T-cell (primary cell): ENCODE results near the gene DKC1. TPM values are rescaled to one million over a fixed set of nuclear protein-coding genes. Genes with fewer than 3 reads are reported as not detected.
"Not testable (repeated sequence)": the region's sequence is repeated elsewhere in the genome, so short reads cannot be mapped to it uniquely, and the experiment has no call there.

Source experiments
- ATAC-seq, 4 experiments: fragments of 200-7000 bp in 3 of 4; fragments of 150-1000 bp in 1 of 4; cut with Tn5 transposase; replicated peaks in 1 of 4; 1 replicate in 3 of 4; 2 replicates in 1 of 4; pipeline ENCODE4 v1.10.0; 2021; ENCODE audit warnings: moderate library complexity in 3 of 4, mild to moderate bottlenecking in 2 of 4, moderate number of reproducible peaks in 1 of 4
- CTCF ChIA-PET, 2 donors: fragments of 300-600 bp; sonication (Branson Sonifier 250); formaldehyde crosslinking; loops; one replicate each; lab custom pipeline; 2022; ENCODE audit warnings: antibody characterized with exemption in 2 of 2; lab: Charles Lee
- POLR2A ChIA-PET, 2 donors: fragments of 300-600 bp; sonication (Branson Sonifier 250); formaldehyde crosslinking; loops; one replicate each; lab custom pipeline; 2022; ENCODE audit warnings: antibody characterized with exemption in 2 of 2; lab: Charles Lee
- DNase-seq, 35 experiments: peaks; one replicate each; pipeline versions ENCODE4 v3.0.0 to v3.0.0-alpha.2; 2013 to 2023
- H3K27ac ChIP-seq: one replicate; pipeline ENCODE4 v1.5.1; 2013; ENCODE audit warnings: low read length
- H3K27me3 ChIP-seq, 2 experiments: replicated peaks in 1 of 2; 1 replicate in 1 of 2; 2 replicates in 1 of 2; pipeline versions ENCODE4 v1.6.1 to v1.7.0; 2013; ENCODE audit warnings: low read length in 1 of 2, mixed read lengths in 1 of 2; ENCODE audit not compliant: control insufficient read depth in 2 of 2, insufficient read depth in 2 of 2; ENCODE audit errors: extremely low read depth in 1 of 2
- H3K36me3 ChIP-seq, 2 donors: 1 replicate in 1 of 2; 2 replicates in 1 of 2; pipeline versions ENCODE4 v1.6.1 to v1.7.0; 2013; ENCODE audit warnings: low read length in 1 of 2; ENCODE audit not compliant: control insufficient read depth in 2 of 2, insufficient read depth in 1 of 2; ENCODE audit errors: extremely low read depth in 1 of 2
- H3K4me1 ChIP-seq, 2 experiments: 1 replicate in 1 of 2; 2 replicates in 1 of 2; pipeline versions ENCODE4 v1.6.1 to v1.7.0; 2013; ENCODE audit warnings: low read length in 2 of 2, mixed read lengths in 1 of 2; ENCODE audit not compliant: insufficient read depth in 2 of 2, control insufficient read depth in 1 of 2; ENCODE audit errors: extremely low read depth in 1 of 2
- H3K4me3 ChIP-seq, 2 donors: 1 replicate in 1 of 2; 2 replicates in 1 of 2; pipeline versions ENCODE4 v1.5.1 to v1.7.0; 2013; ENCODE audit warnings: mild to moderate bottlenecking in 2 of 2, low read length in 1 of 2, moderate library complexity in 1 of 2; ENCODE audit not compliant: control insufficient read depth in 1 of 2; ENCODE audit errors: extremely low read depth in 1 of 2
- H3K9me3 ChIP-seq: 2 replicates; pipeline ENCODE4 v1.7.0; 2013
- H3K27ac Mint-ChIP-seq, 2 donors: one replicate each; pipeline ENCODE4 v1.8.0; 2020 to 2021; ENCODE audit warnings: mild to moderate bottlenecking in 2 of 2, mixed read lengths in 2 of 2
- H3K27me3 Mint-ChIP-seq, 2 donors: one replicate each; pipeline ENCODE4 v1.8.0; 2021 to 2022; ENCODE audit warnings: mixed read lengths in 2 of 2
- H3K36me3 Mint-ChIP-seq: one replicate; pipeline ENCODE4 v1.8.0; 2021; ENCODE audit warnings: mixed read lengths
- H3K4me1 Mint-ChIP-seq, 3 donors: one replicate each; pipeline ENCODE4 v1.8.0; 2020 to 2022; ENCODE audit warnings: mixed read lengths in 3 of 3, mild to moderate bottlenecking in 1 of 3
- H3K4me3 Mint-ChIP-seq, 3 donors: one replicate each; pipeline ENCODE4 v1.8.0; 2020 to 2022; ENCODE audit warnings: mild to moderate bottlenecking in 3 of 3, mixed read lengths in 3 of 3, moderate library complexity in 3 of 3
- H3K9me3 Mint-ChIP-seq, 3 donors: one replicate each; pipeline ENCODE4 v1.8.0; 2020 to 2022; ENCODE audit warnings: mixed read lengths in 3 of 3
- WGBS: methylation state at CpG from one replicate; pipeline ENCODE4 v1.1.5; 2013; ENCODE audit warnings: missing lambda C conversion rate; ENCODE audit not compliant: insufficient coverage; 5-methylcytosine and 5-hydroxymethylcytosine counted together
- total RNA-seq, 35 experiments: library from RNA in 6 of 35; stranded (reverse) in 6 of 35; fragments of 120-200 nt in 1 of 35; gene quantifications; one replicate each; pipeline versions ENCODE4 v1.2.1 to v1.2.4 and lab custom pipeline; 2013 to 2026

Gene DKC1
- total RNA-seq, 5 donors from 2014 or later (not counting 1 experiment from before 2014, with no cell fraction given) = 56.5 to 63.2 (median 58.5) TPM

DNA sequence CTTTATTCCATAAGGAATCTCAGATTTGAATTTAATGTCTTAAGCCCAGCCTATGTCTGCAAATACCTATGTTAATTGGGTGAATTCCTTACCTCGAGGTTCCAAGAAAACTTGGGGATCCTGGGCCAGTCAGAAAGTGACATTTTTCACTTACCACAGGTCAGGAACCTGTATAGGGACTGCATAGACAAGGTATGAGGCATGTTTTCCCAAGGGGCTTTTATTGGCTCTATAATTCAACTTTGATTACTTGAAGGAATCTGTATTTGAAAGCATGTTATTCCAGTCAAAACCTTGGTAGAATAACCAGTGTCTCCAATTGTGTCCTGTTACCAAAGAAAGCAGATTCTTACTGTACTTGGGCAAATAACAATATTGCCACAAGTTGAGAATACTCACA is 51.1 kb downstream of the DKC1 start:
- peaks cover 0 to 2% (median 0%) of the 10 kb centered on the region in 3 donors for H3K4me1 Mint-ChIP-seq
- Histone ChIP-seq H3K4me1 (peaks cover 0 to 3% of the 10 kb centered on the region in 2 experiments), H3K27me3 (peaks cover 0 to 3% of the 10 kb centered on the region in 2 experiments), H3K36me3 (no peaks in the 10 kb centered on the region), H3K27ac (no peak overlapping the region), H3K9me3 (no peaks in the 10 kb centered on the region), H3K4me3 (no peak overlapping the region)
- peaks cover 2 to 12% of the 10 kb centered on the region in 2 donors for H3K27me3 Mint-ChIP-seq
- POLR2A ChIA-PET = no interaction called here
- no peaks in the 10 kb centered on the region for H3K9me3 Mint-ChIP-seq
- CTCF ChIA-PET = no interaction called here
- no peak overlapping the region for H3K4me3 Mint-ChIP-seq
- H3K27ac Mint-ChIP-seq = no peak overlapping the region
- ATAC-seq (no peak), DNase-seq (no peak)
- H3K36me3 Mint-ChIP-seq = no peaks in the 10 kb centered on the region
- WGBS = no CpG with 5 or more reads among the region's 1 CpG

GRCh38 chrX:154815274-154815818 is 52.7 kb downstream of the DKC1 start:
- Mint-ChIP-seq H3K27ac (no peak overlapping the region), H3K4me3 (no peak overlapping the region), H3K9me3 (no peaks in the 10 kb centered on the region), H3K27me3 (peaks cover 2 to 12% of the 10 kb centered on the region in 2 donors), H3K4me1 (no peaks in the 10 kb centered on the region), H3K36me3 (no peaks in the 10 kb centered on the region)
- H3K4me3 ChIP-seq = no peak overlapping the region
- no CpG with 5 or more reads among the region's 5 CpGs for WGBS
- peaks cover 0 to 3% of the 10 kb centered on the region in 2 experiments for H3K27me3 ChIP-seq
- ATAC-seq = no peak
- H3K27ac ChIP-seq = no peak overlapping the region
- no peaks in the 10 kb centered on the region for H3K9me3 ChIP-seq
- no peak for DNase-seq
- no peaks in the 10 kb centered on the region for H3K36me3 ChIP-seq
- POLR2A ChIA-PET = no interaction called here
- CTCF ChIA-PET = no interaction called here
- peaks cover 0 to 3% of the 10 kb centered on the region in 2 experiments for H3K4me1 ChIP-seq

- POLR2A ChIA-PET, H3K36me3 ChIP-seq, H3K9me3 Mint-ChIP-seq, H3K27ac Mint-ChIP-seq, H3K27me3 ChIP-seq, H3K4me1 ChIP-seq, H3K4me3 ChIP-seq, H3K9me3 ChIP-seq, H3K4me1 Mint-ChIP-seq, H3K4me3 Mint-ChIP-seq, DNase-seq, H3K36me3 Mint-ChIP-seq, H3K27ac ChIP-seq, ATAC-seq: not testable (repeated sequence)
- CTCF ChIA-PET = interaction anchor here in 1 of 2 donors (0.6 kb wide), 1 partner anchor 12 kb away, joined by 3 read pairs; no protein-coding TSS in a partner anchor
- peaks cover 2 to 12% of the 10 kb centered on the region in 2 donors for H3K27me3 Mint-ChIP-seq
- WGBS = no CpG with 5 or more reads among the region's 4 CpGs
Observed at GRCh38 chrX:154816326-154816898, 53.7 kb downstream of the DKC1 start.

DNA sequence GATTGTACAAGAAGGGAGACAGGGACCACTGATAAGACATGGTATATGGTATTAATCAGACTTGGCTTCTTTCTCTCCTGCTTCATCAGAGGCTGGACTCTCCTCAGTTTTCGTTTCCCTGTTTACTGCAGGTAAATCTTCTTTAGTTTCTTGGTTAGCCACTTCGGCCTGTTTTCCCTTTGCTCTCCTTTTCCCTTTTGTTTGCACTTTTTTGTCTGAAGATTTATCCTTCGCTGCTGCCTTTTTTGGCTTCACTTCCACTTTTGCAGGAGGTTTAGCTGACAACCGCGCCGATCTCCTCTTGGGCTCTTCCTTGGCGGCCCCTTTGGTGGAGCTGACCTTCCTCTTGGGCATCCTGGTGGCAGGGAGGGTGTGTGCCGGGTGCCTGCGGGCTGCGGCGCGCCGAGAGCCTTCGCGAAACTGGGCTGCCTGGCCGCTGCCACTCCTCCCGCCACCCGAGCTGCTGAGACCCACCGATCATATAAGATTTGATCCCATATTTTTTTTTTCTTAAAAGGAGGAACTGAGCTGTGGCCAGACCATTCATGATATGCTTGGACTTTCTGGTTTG is 54.5 kb downstream of the DKC1 start:
- H3K4me3 ChIP-seq, ATAC-seq, H3K4me1 ChIP-seq, H3K4me3 Mint-ChIP-seq, POLR2A ChIA-PET, H3K27ac Mint-ChIP-seq, H3K27ac ChIP-seq, H3K9me3 ChIP-seq, DNase-seq, H3K36me3 ChIP-seq, H3K9me3 Mint-ChIP-seq, H3K4me1 Mint-ChIP-seq, H3K36me3 Mint-ChIP-seq, CTCF ChIA-PET, H3K27me3 ChIP-seq: not testable (repeated sequence)
- WGBS = 100% methylated on average over 2 of the region's 19 CpGs
- H3K27me3 Mint-ChIP-seq = peaks cover 2 to 12% of the 10 kb centered on the region in 2 donors

GRCh38 chrX:154818916-154819770 is 56.5 kb downstream of the DKC1 start:
- WGBS = 100% methylated on average over 1 of the region's 11 CpGs
- Mint-ChIP-seq H3K4me3 (no peak overlapping the region), H3K36me3 (no peaks in the 10 kb centered on the region), H3K27ac (no peak overlapping the region), H3K4me1 (no peaks in the 10 kb centered on the region), H3K27me3 (peaks cover 2 to 7% of the 10 kb centered on the region in 2 donors), H3K9me3 (no peaks in the 10 kb centered on the region)
- DNase-seq (no peak), ATAC-seq (no peak)
- Histone ChIP-seq H3K27ac (no peak overlapping the region), H3K27me3 (no peaks in the 10 kb centered on the region), H3K4me3 (no peak overlapping the region), H3K4me1 (no peaks in the 10 kb centered on the region), H3K9me3 (no peaks in the 10 kb centered on the region), H3K36me3 (no peaks in the 10 kb centered on the region)
- ChIA-PET CTCF (interaction anchor here in 1 of 2 donors (0.7 kb wide), 1 partner anchor 68 kb away, joined by 3 read pairs; no protein-coding TSS in a partner anchor), POLR2A (no interaction called here)

DNA sequence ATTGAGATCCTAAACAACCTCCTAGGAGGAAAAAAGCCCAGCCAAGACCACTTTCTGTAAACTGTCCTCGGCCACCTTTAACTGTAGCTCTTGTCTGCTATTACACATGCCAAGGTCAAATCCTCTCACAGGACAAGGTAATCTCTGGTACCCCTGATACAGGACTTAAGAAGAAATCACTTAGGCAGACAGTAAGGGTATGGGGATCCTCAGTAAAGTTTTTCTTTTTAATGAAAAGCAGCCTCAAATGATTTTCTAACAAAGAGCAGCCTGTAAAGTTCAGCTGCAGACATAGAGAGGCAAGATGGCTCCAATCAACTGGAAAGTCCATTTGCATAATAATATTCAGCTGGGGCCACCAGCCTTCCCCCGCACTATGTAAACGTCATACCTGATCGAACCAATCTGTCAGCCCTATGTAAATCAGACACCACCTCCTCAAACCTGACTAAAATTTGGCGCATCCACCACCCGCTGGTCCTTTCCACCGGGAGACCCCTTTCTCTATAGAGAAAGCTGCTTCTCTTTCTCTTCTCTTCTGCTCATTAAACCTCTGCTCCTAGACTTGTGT is 57.2 kb downstream of the DKC1 start:
- H3K9me3 Mint-ChIP-seq = no peaks in the 10 kb centered on the region
- Histone ChIP-seq H3K36me3 (no peaks in the 10 kb centered on the region), H3K4me3 (no peak overlapping the region), H3K27ac (no peak overlapping the region), H3K4me1 (no peaks in the 10 kb centered on the region), H3K9me3 (no peaks in the 10 kb centered on the region), H3K27me3 (no peaks in the 10 kb centered on the region)
- H3K27ac Mint-ChIP-seq = no peak overlapping the region
- ChIA-PET CTCF (no interaction called here), POLR2A (no interaction called here)
- no peaks in the 10 kb centered on the region for H3K4me1 Mint-ChIP-seq
- no peaks in the 10 kb centered on the region for H3K36me3 Mint-ChIP-seq
- ATAC-seq (no peak), DNase-seq (no peak)
- no peak overlapping the region for H3K4me3 Mint-ChIP-seq
- peaks cover 2 to 7% of the 10 kb centered on the region in 2 donors for H3K27me3 Mint-ChIP-seq
- 86% methylated on average over 3 of the region's 7 CpGs for WGBS
